Left cardiac atrium (tissue), 4 donors: ENCODE data around the gene GPR107. TPM values are rescaled to one million over a fixed set of nuclear protein-coding genes. Genes with fewer than 3 reads are reported as not detected.

Source experiments
- ATAC-seq, 2 donors: fragments of 200-7000 bp; cut with Tn5 transposase; one replicate each; pipeline ENCODE4 v1.9.1; 2020; ENCODE audit warnings: mild to moderate bottlenecking in 2 of 2, moderate library complexity in 2 of 2
- DNase-seq: peaks from one replicate; pipeline ENCODE4 v3.0.0-alpha.2; 2020
- intact Hi-C, 2 donors: fragments of 100-400 bp; cut with DNase I; formaldehyde crosslinking; loops; one replicate each; pipeline versions ENCODE4 v1.14.1 to v1.15.1; 2022 to 2023
- total RNA-seq, 2 donors: library from RNA; stranded (reverse); fragmentation: NEBNext Ultra II Directional; extraction: Animal tissue kit (Norgen Biotek cat#: 25700); gene quantifications; one replicate each; pipeline ENCODE4 v1.2.1, GENCODE V29; 2021
- donor health status: DM: no; HTN: yes; CAD: no.
- donor health status: DM: no; HTN: yes; CAD: no; lungs with severe emphysema.
- donor health status: DM: yes; HTN: yes; CAD: no.
- donor health status: Dilated cardiomyopathy.

GPR107 gene
- total RNA-seq, 2 donors from 2014 or later, result 23.6 to 27.6 TPM

GRCh38 chr9:130026583-130027340 is 26.9 kb upstream of the GPR107 start:
- intact Hi-C loops, result no loop called here
- ATAC-seq (no peak), DNase-seq (no peak)

- ATAC-seq (no peak), DNase-seq (no peak)
- intact Hi-C loops, result no loop called here
These were observed 26.0 kb upstream of the GPR107 start for GRCh38 chr9:130027533-130028365.

GRCh38 chr9:130028493-130029222 is 25.0 kb upstream of the GPR107 start:
- DNase-seq (no peak), ATAC-seq (no peak)
- intact Hi-C loops, result no loop called here

GRCh38 chr9:130029223-130029973 is 24.3 kb upstream of the GPR107 start:
- intact Hi-C loops, result no loop called here
- DNase-seq (no peak), ATAC-seq (no peak)

- DNase-seq (no peak), ATAC-seq (no peak)
- intact Hi-C loops, result no loop called here
These were observed 23.0 kb upstream of the GPR107 start for GRCh38 chr9:130030651-130031127.

- ATAC-seq, result peak in 1 of 2 donors; percentile 71
- no peak for DNase-seq
- intact Hi-C loops, result no loop called here
These were observed 19.1 kb upstream of the GPR107 start for GRCh38 chr9:130034570-130034969.

- ATAC-seq (peak in 1 of 2 donors; percentile 67), DNase-seq (no peak)
- intact Hi-C loops, result no loop called here
These were observed 17.6 kb upstream of the GPR107 start for GRCh38 chr9:130036099-130036498.

- intact Hi-C loops, result loop anchor here in 1 of 2 donors (5.0 kb wide), 1 partner anchor 152 kb away; no protein-coding TSS in a partner anchor
- DNase-seq, result no peak
- ATAC-seq, result no peak
These were observed 14.1 kb upstream of the GPR107 start for GRCh38 chr9:130039528-130040147.

- no peak for DNase-seq
- intact Hi-C loops, result loop anchor here in 1 of 2 donors (5.0 kb wide), 1 partner anchor 154 kb away; no protein-coding TSS in a partner anchor
- no peak for ATAC-seq
These were observed 12.6 kb upstream of the GPR107 start for GRCh38 chr9:130040984-130041647.

GRCh38 chr9:130041648-130042405 is 11.9 kb upstream of the GPR107 start:
- peak in 1 of 2 donors; percentile 7 for ATAC-seq
- peak; percentile 32 for DNase-seq
- intact Hi-C loops, result loop anchor here in 1 of 2 donors (5.0 kb wide), 1 partner anchor 155 kb away; no protein-coding TSS in a partner anchor

GRCh38 chr9:130042406-130042884 is 11.3 kb upstream of the GPR107 start:
- ATAC-seq, result peak; percentile 39 to 49
- peak; percentile 43 for DNase-seq
- intact Hi-C loops, result loop anchor here in 1 of 2 donors (5.0 kb wide), 1 partner anchor 155 kb away; no protein-coding TSS in a partner anchor

- DNase-seq, result peak; percentile 82
- intact Hi-C loops, result loop anchor here in 1 of 2 donors (5.0 kb wide), 1 partner anchor 156 kb away; no protein-coding TSS in a partner anchor
- peak; percentile 95 to 96 for ATAC-seq
These were observed 10.6 kb upstream of the GPR107 start, which contains the start of gene FNBP1 for GRCh38 chr9:130042885-130043653. Gene FNBP1, minus strand, starts transcription at chr9:130043189. Its CDS starts 214 bp downstream, at chr9:130042975.

- intact Hi-C loops, result loop anchor here in 1 of 2 donors (5.0 kb wide), 1 partner anchor 157 kb away; no protein-coding TSS in a partner anchor
- peak; percentile 72 for DNase-seq
- peak; percentile 32 to 65 for ATAC-seq
These were observed 9.8 kb upstream of the GPR107 start for GRCh38 chr9:130043654-130044623.

- DNase-seq (no peak), ATAC-seq (no peak)
- intact Hi-C loops, result no loop called here
These were observed 7.8 kb upstream of the GPR107 start for GRCh38 chr9:130045725-130046450.
